ENCODE measurements around the gene MRPL10. TPM values are rescaled to one million over a fixed set of nuclear protein-coding genes. Genes with fewer than 3 reads are reported as not detected.

MRPL10 gene
- total and polyA plus RNA-seq, 2 donors (not counting 3 experiments of a cell fraction or from before 2014, with no cell fraction given) = 43.4 to 84.0 TPM

DNA sequence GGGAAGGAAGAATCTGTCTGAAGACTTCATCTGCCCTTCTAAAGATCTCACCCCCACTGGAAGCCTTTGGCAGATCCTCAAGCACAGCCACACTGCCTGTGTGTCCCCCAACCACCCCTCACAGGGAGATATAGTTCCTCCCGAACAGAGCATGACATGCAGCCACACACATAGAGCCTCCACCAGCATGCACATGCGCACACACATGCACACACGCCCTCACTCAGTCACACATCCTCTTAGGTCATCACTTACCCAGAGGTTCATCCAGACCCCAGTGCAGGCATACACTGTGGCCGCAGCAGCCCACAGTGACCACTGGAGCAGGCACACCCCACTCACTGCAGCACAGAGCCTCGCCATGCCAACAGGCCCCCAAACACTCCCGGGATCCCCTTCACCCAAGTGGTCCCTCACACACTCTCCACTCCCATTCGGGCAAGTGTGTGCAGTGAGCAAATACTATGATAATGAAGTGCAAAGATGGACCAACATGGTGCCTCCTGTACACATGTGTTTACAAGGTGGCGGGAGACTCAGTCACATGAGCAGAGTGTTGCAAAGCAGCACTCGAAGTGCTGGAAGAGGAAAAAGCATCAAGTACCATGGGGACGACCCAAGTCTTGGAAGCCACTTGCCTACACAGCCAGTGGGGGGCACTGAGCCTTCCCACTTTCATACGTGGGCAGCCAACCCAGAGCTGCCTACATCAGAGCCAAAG lies 36.6 kb upstream of the MRPL10 start:
- Histone ChIP-seq H3K9me1 (replicated peaks; ENCODE audit: control insufficient read depth, extremely low read depth, insufficient read depth, low read length) (no peaks in the 10 kb centered on the region), H3K4me1 (ENCODE audit: control insufficient read depth, extremely low read depth, insufficient read depth, low read length) (peaks cover 3% of the 10 kb centered on the region), H3K4me2 (ENCODE audit: insufficient read depth, low read length) (no peak overlapping the region), H3K4me3 (replicated peaks in 1 of 3; ENCODE audit: insufficient read depth in 1 of 3, low read depth in 1 of 3, low read length in 3 of 3) (no peak overlapping the region), H3K27me3 (ENCODE audit: control insufficient read depth in 2 of 2, insufficient read depth in 2 of 2, low read length in 2 of 2) (peaks cover 33 to 42% of the 10 kb centered on the region in 2 experiments), H3K9me3 (replicated peaks; ENCODE audit: control insufficient read depth, insufficient read depth, low read length) (no peaks in the 10 kb centered on the region), H3K9ac (replicated peaks; ENCODE audit: extremely low read depth, insufficient read depth, low read length) (no peak overlapping the region), H3K79me2 (ENCODE audit: control insufficient read depth, insufficient read depth, low read length) (no peaks in the 10 kb centered on the region), H4K20me1 (replicated peaks; ENCODE audit: control insufficient read depth, extremely low read depth, insufficient read depth, low read length) (no peaks in the 10 kb centered on the region), H3K27ac (ENCODE audit: insufficient read depth, low read depth, low read length) (no peak overlapping the region), H2AFZ (ENCODE audit: low read depth, low read length) (no peak overlapping the region), H3K36me3 (ENCODE audit: control insufficient read depth in 2 of 2, extremely low read depth in 1 of 2, insufficient read depth in 2 of 2, low read length in 2 of 2) (no peaks in the 10 kb centered on the region)
- BruUV-seq (replicated peaks) = no TSS peak
- ChIA-PET POLR2A (no interaction called here), CTCF (no interaction called here)
- intact Hi-C loops (cut with micrococcal nuclease) (no loop called here), dilution Hi-C loops (cut with MboI; ENCODE audit: extremely low pct_ligation_motif_present, low sequenced_read_pairs) (no loop called here)
- no peak for FAIRE-seq
- DNase-seq (ENCODE audit: low read depth, low spot score) = no peak
- TF ChIP-seq JUN (IDR thresholded peaks at IDR 0.05; ENCODE audit: borderline replicate concordance, insufficient read depth, insufficient read length, low read depth) (no peak), POLR2AphosphoS5 (IDR thresholded peaks at IDR 0.05; ENCODE audit: insufficient read depth, low read depth, low read length) (no peak), POLR2A (IDR thresholded peaks at IDR 0.05; ENCODE audit: low read depth, low read length) (no peak), CTCF (IDR thresholded peaks at IDR 0.05; ENCODE audit: extremely low read depth in 1 of 2, insufficient read depth in 1 of 2, low read depth in 1 of 2, low read length in 2 of 2) (no peak), FOS (IDR thresholded peaks at IDR 0.05; ENCODE audit: borderline replicate concordance, insufficient read depth, low read length) (no peak), GATA2 (IDR thresholded peaks at IDR 0.05; ENCODE audit: insufficient read depth, insufficient read length, low read depth, low read length) (no peak), EZH2 (IDR thresholded peaks at IDR 0.05; ENCODE audit: borderline replicate concordance, low read depth, low read length, severe bottlenecking) (no peak), MYC (IDR thresholded peaks at IDR 0.05; ENCODE audit: low read depth, low read length) (no peak)
- TF ChIP-seq, protein P1, sequence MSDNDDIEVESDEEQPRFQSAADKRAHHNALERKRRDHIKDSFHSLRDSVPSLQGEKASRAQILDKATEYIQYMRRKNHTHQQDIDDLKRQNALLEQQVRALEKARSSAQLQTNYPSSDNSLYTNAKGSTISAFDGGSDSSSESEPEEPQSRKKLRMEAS (IDR thresholded peaks at IDR 0.05; ENCODE audit: insufficient read depth, insufficient read length) = no peak
